GM12891 (cell line): ENCODE results near the gene PRKAR1A.

Experiments
- POLR2A ChIP-seq: IDR thresholded peaks from 2 replicates; pipeline ENCODE4 v1.6.1; 2011; ENCODE audit warnings: low read depth, low read length, control low read depth
- POLR2AphosphoS5 ChIP-seq: IDR thresholded peaks from 2 replicates; pipeline ENCODE4 v1.6.1; 2011; ENCODE audit warnings: low read depth, low read length, control low read depth
- SPI1 ChIP-seq: IDR thresholded peaks from 2 replicates; pipeline ENCODE4 v1.6.1; 2011; ENCODE audit warnings: low read depth, low read length, control low read depth

DNA sequence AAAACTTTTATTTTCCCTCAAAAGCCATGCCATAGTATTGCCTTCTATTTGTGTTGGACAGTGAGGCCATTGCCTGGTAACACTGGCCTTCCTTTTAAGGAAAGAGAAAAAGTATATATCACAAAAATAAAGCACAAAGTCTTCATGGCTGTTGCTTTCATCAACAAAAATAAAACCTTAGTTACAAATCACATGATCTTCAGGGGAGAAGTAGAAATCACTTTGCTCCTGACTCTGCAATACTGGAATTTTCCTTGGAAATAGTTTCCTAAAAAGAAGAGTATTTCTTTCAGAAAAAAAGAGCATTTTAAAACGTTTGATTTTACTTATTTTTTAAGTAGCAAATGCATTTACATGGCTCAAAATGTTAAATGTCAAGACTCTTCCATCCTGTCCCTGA lies 47.1 kb downstream of the PRKAR1A start:
- no peak for TF ChIP-seq POLR2A
- no peak for TF ChIP-seq SPI1
- no peak for TF ChIP-seq POLR2AphosphoS5
